ENCODE measurements around the gene ZBTB17. TPM values are rescaled to one million over a fixed set of nuclear protein-coding genes. Genes with fewer than 3 reads are reported as not detected.
"Not testable (repeated sequence)": the region's sequence is repeated elsewhere in the genome, so short reads cannot be mapped to it uniquely, and the experiment has no call there.

The ZBTB17 gene
- total RNA-seq (2022), result 22.1 and 26.6 TPM in 2 replicates
- Bru-seq, nascent RNA, result percentile 67 among the genes with signal in this experiment
- BruChase-seq, experiment 1, labeled RNA remaining after a 6-hour chase, result percentile 60 among the genes with signal in this experiment
- BruChase-seq, experiment 2, labeled RNA remaining after a 2-hour chase, result percentile 55 among the genes with signal in this experiment
- long read RNA-seq, transcript ZBTB17-202 (16 exons, 2,745 nt), result major isoform, 6 of 11 reads
- long read RNA-seq, partial matches to known transcripts, result 2 of 11 reads
- long read RNA-seq, other reads (novel, unspliced or antisense), result 3 of 11 reads

GRCh38 chr1:15975805-15976680 lies at the start of gene ZBTB17:
TSS of gene ZBTB17 (minus strand) at chr1:15976101. CDS start at chr1:15948495, 27,606 bp downstream.
- CTCF ChIA-PET, result interaction anchor here (0.8 to 1.3 kb wide), 2 partner anchors 10 to 26 kb away, joined by 3 to 6 read pairs; no protein-coding TSS in a partner anchor
- Mint-ChIP-seq H3K27ac (ENCODE audit: unreplicated experiment) (peak within 1 kb of the TSS; percentile 60), H3K9me3 (ENCODE audit: low read depth, unreplicated experiment) (peaks cover 2% of the 10 kb centered on the region), H3K4me1 (ENCODE audit: low read depth, unreplicated experiment) (peaks cover 17% of the 10 kb centered on the region), H3K36me3 (ENCODE audit: insufficient read depth, unreplicated experiment) (peaks cover 17% of the 10 kb centered on the region), H3K27me3 (ENCODE audit: unreplicated experiment) (no peaks in the 10 kb centered on the region), H3K4me3 (ENCODE audit: low read depth, unreplicated experiment) (peak within 1 kb of the TSS; percentile 72)
- no peak for TF ChIP-seq CTCF (IDR thresholded peaks at IDR 0.05; ENCODE audit: unreplicated experiment)
- no TSS peak for BruUV-seq (replicated peaks)
- intact Hi-C loops (cut with micrococcal nuclease; ENCODE audit: unreplicated experiment), result no loop called here
- peak; percentile 87 for DNase-seq

- Mint-ChIP-seq H3K36me3 (ENCODE audit: insufficient read depth, unreplicated experiment) (no peaks in the 10 kb centered on the region), H3K4me1 (ENCODE audit: low read depth, unreplicated experiment) (peaks cover 8% of the 10 kb centered on the region), H3K9me3 (ENCODE audit: low read depth, unreplicated experiment) (no peaks in the 10 kb centered on the region), H3K4me3 (ENCODE audit: low read depth, unreplicated experiment) (no peak overlapping the region), H3K27me3 (ENCODE audit: unreplicated experiment) (peaks cover 68% of the 10 kb centered on the region), H3K27ac (ENCODE audit: unreplicated experiment) (no peak overlapping the region)
- CTCF ChIA-PET, result interaction anchor here (0.6 kb wide), 1 partner anchor 297 kb away, joined by 3 read pairs; no protein-coding TSS in a partner anchor
- intact Hi-C loops (cut with micrococcal nuclease; ENCODE audit: unreplicated experiment), result no loop called here
- DNase-seq, result no peak
- no peak for TF ChIP-seq CTCF (IDR thresholded peaks at IDR 0.05; ENCODE audit: unreplicated experiment)
- BruUV-seq (replicated peaks), result no TSS peak
Observed at GRCh38 chr1:16023050-16023653, 47.3 kb upstream of the ZBTB17 start.

GRCh38 chr1:16022393-16022792 lies 46.5 kb upstream of the ZBTB17 start:
- Mint-ChIP-seq H3K4me3 (ENCODE audit: low read depth, unreplicated experiment) (no peak overlapping the region), H3K27ac (ENCODE audit: unreplicated experiment) (no peak overlapping the region), H3K9me3 (ENCODE audit: low read depth, unreplicated experiment) (no peaks in the 10 kb centered on the region), H3K36me3 (ENCODE audit: insufficient read depth, unreplicated experiment) (no peaks in the 10 kb centered on the region), H3K4me1 (ENCODE audit: low read depth, unreplicated experiment) (peaks cover 8% of the 10 kb centered on the region), H3K27me3 (ENCODE audit: unreplicated experiment) (peaks cover 60% of the 10 kb centered on the region)
- intact Hi-C loops (cut with micrococcal nuclease; ENCODE audit: unreplicated experiment), result no loop called here
- DNase-seq, result no peak
- CTCF ChIA-PET, result interaction anchor here (0.6 kb wide), 1 partner anchor 297 kb away, joined by 3 read pairs; no protein-coding TSS in a partner anchor
- no TSS peak for BruUV-seq (replicated peaks)
- TF ChIP-seq CTCF (IDR thresholded peaks at IDR 0.05; ENCODE audit: unreplicated experiment), result no peak

GRCh38 chr1:16021681-16022080 lies 45.8 kb upstream of the ZBTB17 start, which contains the start of gene CLCNKA:
TSS of gene CLCNKA (plus strand) at chr1:16022036. CDS start at chr1:16022620, 584 bp downstream.
- Mint-ChIP-seq H3K27ac (ENCODE audit: unreplicated experiment) (no peak within 1 kb of the TSS), H3K27me3 (ENCODE audit: unreplicated experiment) (peaks cover 58% of the 10 kb centered on the region), H3K9me3 (ENCODE audit: low read depth, unreplicated experiment) (no peaks in the 10 kb centered on the region), H3K36me3 (ENCODE audit: insufficient read depth, unreplicated experiment) (no peaks in the 10 kb centered on the region), H3K4me3 (ENCODE audit: low read depth, unreplicated experiment) (no peak within 1 kb of the TSS), H3K4me1 (ENCODE audit: low read depth, unreplicated experiment) (peaks cover 8% of the 10 kb centered on the region)
- no peak for TF ChIP-seq CTCF (IDR thresholded peaks at IDR 0.05; ENCODE audit: unreplicated experiment)
- no peak for DNase-seq
- intact Hi-C loops (cut with micrococcal nuclease; ENCODE audit: unreplicated experiment), result no loop called here
- BruUV-seq (replicated peaks), result no TSS peak
- CTCF ChIA-PET, result no interaction called here

- H3K4me3 Mint-ChIP-seq (ENCODE audit: low read depth, unreplicated experiment); H3K27ac Mint-ChIP-seq (ENCODE audit: unreplicated experiment); H3K4me1 Mint-ChIP-seq (ENCODE audit: low read depth, unreplicated experiment); H3K9me3 Mint-ChIP-seq (ENCODE audit: low read depth, unreplicated experiment); H3K36me3 Mint-ChIP-seq (ENCODE audit: insufficient read depth, unreplicated experiment); BruUV-seq (replicated peaks); intact Hi-C loops (cut with micrococcal nuclease; ENCODE audit: unreplicated experiment); DNase-seq; CTCF ChIA-PET: not testable (repeated sequence)
- H3K27me3 Mint-ChIP-seq (ENCODE audit: unreplicated experiment), result peaks cover 58% of the 10 kb centered on the region
Observed at GRCh38 chr1:16020878-16021277, 45.0 kb upstream of the ZBTB17 start.
